Effector memory CD4-positive, alpha-beta T cell (primary cell): ENCODE data around the gene WDR83.
"Not testable (repeated sequence)": the region's sequence is repeated elsewhere in the genome, so short reads cannot be mapped to it uniquely, and the experiment has no call there.

Source experiments
- DNase-seq, 3 donors: peaks; one replicate each; pipeline ENCODE4 v3.0.0-alpha.2; 2020
- H3K27ac ChIP-seq: 2 replicates; pipeline ENCODE4 v1.7.0; 2013; ENCODE audit warnings: mild to moderate bottlenecking, low read length, moderate library complexity; ENCODE audit not compliant: insufficient read depth, poor library complexity, severe bottlenecking
- H3K27me3 ChIP-seq: replicated peaks from 2 replicates; pipeline ENCODE4 v1.7.0; 2013; ENCODE audit warnings: mild to moderate bottlenecking, low read length; ENCODE audit not compliant: insufficient read depth, control insufficient read depth, poor library complexity, severe bottlenecking
- H3K36me3 ChIP-seq: 2 replicates; pipeline ENCODE4 v1.7.0; 2013; ENCODE audit warnings: mild to moderate bottlenecking, low read length, moderate library complexity; ENCODE audit not compliant: control insufficient read depth, insufficient read depth
- H3K4me1 ChIP-seq: 2 replicates; pipeline ENCODE4 v1.7.0; 2013; ENCODE audit warnings: low read length, mild to moderate bottlenecking; ENCODE audit not compliant: control insufficient read depth, insufficient read depth, poor library complexity, severe bottlenecking
- H3K4me3 ChIP-seq: 2 replicates; pipeline ENCODE4 v1.7.0; 2013; ENCODE audit warnings: low read length, low read depth, mild to moderate bottlenecking; ENCODE audit not compliant: insufficient read depth, poor library complexity, severe bottlenecking
- H3K9me3 ChIP-seq: 2 replicates; pipeline ENCODE4 v1.7.0; 2013; ENCODE audit warnings: mild to moderate bottlenecking, low read length, moderate library complexity; ENCODE audit not compliant: control insufficient read depth

Gene WDR83

GRCh38 chr19:12638611-12639182 is 27.9 kb upstream of the WDR83 start:
- H3K4me3 ChIP-seq, result no peak overlapping the region
- H3K27me3 ChIP-seq, result no peaks in the 10 kb centered on the region
- H3K27ac ChIP-seq, result no peak overlapping the region
- H3K36me3 ChIP-seq, result no peaks in the 10 kb centered on the region
- no peaks in the 10 kb centered on the region for H3K9me3 ChIP-seq
- DNase-seq, result no peak
- peaks cover 5% of the 10 kb centered on the region for H3K4me1 ChIP-seq

- no peaks in the 10 kb centered on the region for H3K27me3 ChIP-seq
- peak; percentile 67 to 70 (median 67) for DNase-seq
- H3K4me3 ChIP-seq, result peak overlapping the region; percentile 35
- peaks cover 5% of the 10 kb centered on the region for H3K4me1 ChIP-seq
- H3K9me3 ChIP-seq, result no peaks in the 10 kb centered on the region
- no peak overlapping the region for H3K27ac ChIP-seq
- H3K36me3 ChIP-seq, result no peaks in the 10 kb centered on the region
Measured at GRCh38 chr19:12639901-12640613, 26.6 kb upstream of the WDR83 start.

- H3K27ac ChIP-seq, result no peak overlapping the region
- H3K4me3 ChIP-seq, result no peak overlapping the region
- no peaks in the 10 kb centered on the region for H3K27me3 ChIP-seq
- H3K36me3 ChIP-seq, result no peaks in the 10 kb centered on the region
- H3K4me1 ChIP-seq, result peaks cover 5% of the 10 kb centered on the region
- no peak for DNase-seq
- no peaks in the 10 kb centered on the region for H3K9me3 ChIP-seq
Measured at GRCh38 chr19:12641456-12641855, 25.2 kb upstream of the WDR83 start.

DNA sequence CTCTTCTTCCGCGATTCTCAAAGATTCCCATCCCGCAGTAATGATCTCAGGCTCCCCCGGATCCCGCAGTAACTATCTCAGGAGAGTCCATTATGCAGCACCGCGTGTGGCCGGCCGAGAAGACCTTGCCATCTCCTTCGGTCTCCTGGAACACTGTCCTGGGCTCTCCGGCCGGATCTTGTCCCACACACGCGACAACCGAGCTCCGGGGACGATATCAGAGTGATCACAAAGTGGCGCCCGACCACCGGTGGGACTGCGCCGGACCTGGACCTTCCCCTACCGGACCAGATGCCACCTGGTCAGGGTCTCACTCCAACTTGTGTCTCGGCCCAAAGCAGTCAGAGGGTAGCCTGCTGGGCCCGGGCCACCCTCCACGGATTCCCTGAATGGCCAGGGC is 24.1 kb upstream of the WDR83 start:
- no peak for DNase-seq
- Histone ChIP-seq H3K4me1 (peaks cover 5% of the 10 kb centered on the region), H3K36me3 (no peaks in the 10 kb centered on the region), H3K4me3 (no peak overlapping the region), H3K27ac (no peak overlapping the region), H3K9me3 (no peaks in the 10 kb centered on the region), H3K27me3 (no peaks in the 10 kb centered on the region)

- not testable (repeated sequence) for H3K9me3 ChIP-seq, H3K36me3 ChIP-seq, H3K27ac ChIP-seq, DNase-seq, H3K4me3 ChIP-seq, H3K4me1 ChIP-seq, H3K27me3 ChIP-seq
Measured at GRCh38 chr19:12643716-12644115, 22.9 kb upstream of the WDR83 start.

GRCh38 chr19:12646551-12646950 is 20.1 kb upstream of the WDR83 start:
- H3K27ac ChIP-seq, result no peak overlapping the region
- H3K27me3 ChIP-seq, result no peaks in the 10 kb centered on the region

DNA sequence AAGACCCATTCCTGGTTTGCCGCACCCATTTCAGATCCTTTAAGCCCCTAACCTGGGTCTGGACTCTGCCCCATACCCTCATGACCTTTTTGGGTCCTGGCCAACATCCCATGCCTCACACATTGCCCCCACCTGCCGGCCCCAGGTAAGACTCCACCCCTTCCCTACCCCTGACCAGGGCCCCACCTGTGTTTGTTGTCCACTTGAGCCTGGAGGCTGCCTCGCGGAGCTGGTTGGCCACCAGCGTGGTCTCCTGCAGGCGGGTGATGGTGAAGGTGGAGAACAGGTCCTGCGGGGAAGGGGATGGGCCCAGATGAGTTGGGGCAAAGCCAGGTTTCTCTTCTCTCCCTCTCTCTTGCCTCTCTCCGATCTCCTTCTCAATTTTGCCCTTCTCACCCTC is 19.6 kb upstream of the WDR83 start:
- no peaks in the 10 kb centered on the region for H3K9me3 ChIP-seq
- no peak for DNase-seq
- H3K4me1 ChIP-seq, result no peaks in the 10 kb centered on the region

More at GRCh38 chr19:12646551-12646950, 20.1 kb upstream of the WDR83 start:
- H3K9me3 ChIP-seq, result no peaks in the 10 kb centered on the region
- no peak for DNase-seq
- no peak overlapping the region for H3K4me3 ChIP-seq
- H3K36me3 ChIP-seq, result peaks cover 3% of the 10 kb centered on the region
- no peaks in the 10 kb centered on the region for H3K4me1 ChIP-seq

GRCh38 chr19:12647490-12648071 is 19.0 kb upstream of the WDR83 start:
- Histone ChIP-seq H3K27ac (no peak overlapping the region), H3K9me3 (no peaks in the 10 kb centered on the region), H3K4me1 (no peaks in the 10 kb centered on the region), H3K4me3 (no peak overlapping the region), H3K27me3 (no peaks in the 10 kb centered on the region), H3K36me3 (peaks cover 6% of the 10 kb centered on the region)
- DNase-seq, result no peak

More for the DNA sequence above, 19.6 kb upstream of the WDR83 start:
- peaks cover 3% of the 10 kb centered on the region for H3K36me3 ChIP-seq
- no peak overlapping the region for H3K4me3 ChIP-seq
- no peaks in the 10 kb centered on the region for H3K27me3 ChIP-seq
- H3K27ac ChIP-seq, result no peak overlapping the region

GRCh38 chr19:12648088-12648487 is 18.5 kb upstream of the WDR83 start:
- Histone ChIP-seq H3K4me3 (no peak overlapping the region), H3K9me3 (no peaks in the 10 kb centered on the region), H3K27me3 (no peaks in the 10 kb centered on the region), H3K27ac (no peak overlapping the region), H3K36me3 (peaks cover 6% of the 10 kb centered on the region), H3K4me1 (no peaks in the 10 kb centered on the region)
- no peak for DNase-seq

DNA sequence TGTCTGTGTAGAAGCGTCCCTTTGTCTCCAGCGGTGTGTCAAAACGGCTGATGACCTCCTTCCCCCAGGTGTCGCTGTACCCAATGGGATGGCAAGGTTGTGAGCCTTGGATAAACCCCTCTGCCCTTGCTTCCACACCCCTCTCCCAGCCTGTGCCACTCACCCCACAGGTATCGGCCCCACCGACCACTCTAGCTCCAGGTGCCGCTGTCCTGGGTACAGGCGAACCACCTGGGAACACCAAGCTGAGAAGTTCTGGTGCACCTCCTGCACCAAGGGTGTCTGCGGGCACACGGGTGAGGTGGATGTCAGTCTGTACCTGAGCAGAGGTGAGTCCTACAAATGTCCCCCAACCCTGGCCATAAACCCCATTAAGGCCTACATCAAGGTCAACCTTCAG is 16.7 kb upstream of the WDR83 start:
- Histone ChIP-seq H3K27me3 (no peaks in the 10 kb centered on the region), H3K27ac (no peak overlapping the region), H3K36me3 (peaks cover 13% of the 10 kb centered on the region), H3K4me3 (no peak overlapping the region), H3K9me3 (no peaks in the 10 kb centered on the region), H3K4me1 (no peaks in the 10 kb centered on the region)
- DNase-seq, result no peak
